GM19043 (cell line): ENCODE results near the gene TMEM101.
"Not testable (repeated sequence)": the region's sequence is repeated elsewhere in the genome, so short reads cannot be mapped to it uniquely, and the experiment has no call there.

Experiments used
- ATAC-seq: cut with Tn5 transposase; IDR thresholded peaks from one replicate; pipeline ENCODE4 v1.9.1; 2021; ENCODE audit warnings: low read depth; ENCODE audit not compliant: unreplicated experiment

Gene TMEM101

GRCh38 chr17:44014437-44015172 lies at the start of gene TMEM101:
TSS of gene TMEM101 (minus strand) at chr17:44014963. CDS start at chr17:44014952, 11 bp downstream.
- ATAC-seq: peak; percentile 70

- ATAC-seq: no peak
Measured at GRCh38 chr17:44063704-44064639, 49.2 kb upstream of the TMEM101 start.

- ATAC-seq: no peak
Measured at GRCh38 chr17:44062871-44063270, 48.1 kb upstream of the TMEM101 start.

- ATAC-seq: no peak
Measured at GRCh38 chr17:44061446-44061845, 46.7 kb upstream of the TMEM101 start.

- ATAC-seq: no peak
Measured at GRCh38 chr17:44059101-44059892, 44.5 kb upstream of the TMEM101 start.

GRCh38 chr17:44053125-44053872 lies 38.5 kb upstream of the TMEM101 start:
- ATAC-seq: no peak

GRCh38 chr17:44049294-44050060 lies 34.7 kb upstream of the TMEM101 start:
- ATAC-seq: no peak

- ATAC-seq: not testable (repeated sequence)
Measured at GRCh38 chr17:44046893-44047292, 32.1 kb upstream of the TMEM101 start.

GRCh38 chr17:44045486-44045885 lies 30.7 kb upstream of the TMEM101 start:
- ATAC-seq: no peak

GRCh38 chr17:44044071-44044470 lies 29.3 kb upstream of the TMEM101 start:
- no peak for ATAC-seq

GRCh38 chr17:44043272-44043696 lies 28.5 kb upstream of the TMEM101 start:
- ATAC-seq: no peak

- no peak for ATAC-seq
Measured at GRCh38 chr17:44039829-44040635, 25.3 kb upstream of the TMEM101 start.

GRCh38 chr17:44038604-44039011 lies 23.8 kb upstream of the TMEM101 start:
- no peak for ATAC-seq

GRCh38 chr17:44037471-44037870 lies 22.7 kb upstream of the TMEM101 start:
- ATAC-seq: no peak

- not testable (repeated sequence) for ATAC-seq
Measured at GRCh38 chr17:44034688-44035087, 19.9 kb upstream of the TMEM101 start.

GRCh38 chr17:44033861-44034408 lies 19.2 kb upstream of the TMEM101 start:
- no peak for ATAC-seq

- no peak for ATAC-seq
Measured at GRCh38 chr17:44030482-44030881, 15.7 kb upstream of the TMEM101 start.

GRCh38 chr17:44029736-44030135 lies 15.0 kb upstream of the TMEM101 start:
- ATAC-seq: no peak
